HG03060 (cell line): ENCODE measurements around the gene EPB41L4B.

Experiments used
- ATAC-seq: cut with Tn5 transposase; IDR thresholded peaks from one replicate; pipeline ENCODE4 v1.9.1; 2021; ENCODE audit warnings: low read depth, moderate number of reproducible peaks; ENCODE audit not compliant: unreplicated experiment

Gene EPB41L4B

GRCh38 chr9:109213285-109214121 is 107.4 kb downstream of the EPB41L4B start:
- no peak for ATAC-seq

DNA sequence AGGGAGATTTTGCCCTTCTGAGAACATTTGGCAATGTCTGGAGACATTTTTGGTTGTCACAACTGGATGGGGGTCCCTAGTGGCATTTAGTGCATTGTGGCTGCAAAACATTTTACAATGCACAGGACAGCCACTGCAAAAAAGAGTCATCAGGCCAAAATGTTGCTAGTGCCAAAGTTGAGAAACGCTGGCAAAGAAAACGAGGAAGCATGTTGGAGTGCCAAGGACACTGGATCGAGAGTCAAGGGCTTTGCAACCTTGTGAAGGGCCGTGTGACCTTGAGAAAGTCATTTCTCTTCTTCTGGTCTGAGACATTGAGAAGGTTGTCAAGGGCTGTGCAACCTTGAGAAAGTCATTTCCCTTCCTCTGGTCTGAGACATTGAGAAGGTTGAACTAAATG is 108.1 kb downstream of the EPB41L4B start:
- ATAC-seq = no peak

DNA sequence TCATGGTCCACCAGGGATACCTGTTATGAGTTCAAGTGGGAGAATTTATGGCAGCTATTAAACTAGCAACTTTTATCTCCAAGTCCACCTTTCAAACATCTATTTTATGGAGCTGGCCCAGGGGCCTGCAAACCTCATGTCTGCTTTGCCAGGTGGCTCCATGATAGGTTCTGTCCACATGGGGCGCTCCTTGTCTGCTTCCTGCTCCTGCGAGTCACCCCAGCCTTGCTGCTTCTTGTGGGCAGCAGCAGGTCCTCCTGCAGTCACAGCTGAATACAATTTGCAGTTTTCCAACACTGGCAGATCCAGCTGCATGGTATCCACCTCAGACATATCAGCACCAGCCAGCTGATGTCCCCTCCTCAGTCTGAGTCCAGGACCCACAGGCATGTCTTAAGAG is 114.2 kb downstream of the EPB41L4B start:
- ATAC-seq = no peak

GRCh38 chr9:109205526-109205925 is 115.3 kb downstream of the EPB41L4B start:
- ATAC-seq = no peak

GRCh38 chr9:109203761-109204360 is 117.0 kb downstream of the EPB41L4B start:
- ATAC-seq = no peak

DNA sequence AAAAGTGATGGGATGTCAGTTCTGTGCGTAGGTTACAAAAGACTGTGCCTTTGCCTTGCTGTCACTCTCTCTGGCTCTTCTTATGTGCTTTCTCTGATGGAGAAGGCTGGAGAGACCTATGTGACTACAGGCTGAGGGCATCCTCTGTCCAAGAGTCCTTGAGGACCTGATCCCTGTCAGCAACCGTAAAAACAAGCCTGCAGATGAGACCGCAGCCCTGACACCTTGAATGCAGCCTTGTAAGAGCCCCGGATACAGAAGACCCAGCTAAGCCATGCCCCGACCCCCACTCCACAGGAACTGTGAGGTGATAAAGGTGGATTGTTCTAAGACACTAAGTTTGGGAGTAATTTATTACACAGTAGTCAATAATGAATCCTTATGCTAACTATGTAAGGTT is 121.2 kb downstream of the EPB41L4B start:
- ATAC-seq = no peak

GRCh38 chr9:109198736-109199382 is 122.0 kb downstream of the EPB41L4B start:
- ATAC-seq = no peak

DNA sequence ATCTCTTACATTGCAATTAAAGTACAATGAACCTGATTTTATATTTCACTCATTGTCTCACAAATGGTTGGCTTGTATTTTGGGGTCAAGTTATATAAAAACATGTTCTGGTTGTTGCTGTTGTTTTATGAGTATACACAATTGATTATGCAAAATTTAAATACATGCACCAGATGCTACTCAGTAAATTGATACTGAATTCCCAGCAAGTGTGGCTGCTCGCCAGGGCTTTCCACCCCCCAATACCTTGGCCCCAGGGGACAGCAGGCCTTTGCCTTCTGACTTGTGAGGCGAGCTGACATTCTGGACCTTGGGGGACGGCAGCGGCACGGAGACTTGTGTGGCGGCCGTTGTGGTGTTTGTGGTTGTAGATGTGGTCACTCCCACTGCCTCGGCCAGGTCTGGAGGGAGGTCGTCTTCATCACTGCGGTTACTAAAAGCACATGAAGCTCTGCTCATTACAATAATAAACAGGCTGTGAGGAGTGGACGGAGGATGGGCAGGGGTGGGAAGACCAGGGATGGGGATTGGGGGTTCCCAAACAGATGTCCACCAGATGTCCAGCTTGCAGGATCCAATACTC is 126.8 kb downstream of the EPB41L4B start:
- no peak for ATAC-seq

GRCh38 chr9:109192732-109193361 is 128.0 kb downstream of the EPB41L4B start:
- no peak for ATAC-seq

GRCh38 chr9:109191746-109192145 is 129.1 kb downstream of the EPB41L4B start:
- ATAC-seq = no peak

DNA sequence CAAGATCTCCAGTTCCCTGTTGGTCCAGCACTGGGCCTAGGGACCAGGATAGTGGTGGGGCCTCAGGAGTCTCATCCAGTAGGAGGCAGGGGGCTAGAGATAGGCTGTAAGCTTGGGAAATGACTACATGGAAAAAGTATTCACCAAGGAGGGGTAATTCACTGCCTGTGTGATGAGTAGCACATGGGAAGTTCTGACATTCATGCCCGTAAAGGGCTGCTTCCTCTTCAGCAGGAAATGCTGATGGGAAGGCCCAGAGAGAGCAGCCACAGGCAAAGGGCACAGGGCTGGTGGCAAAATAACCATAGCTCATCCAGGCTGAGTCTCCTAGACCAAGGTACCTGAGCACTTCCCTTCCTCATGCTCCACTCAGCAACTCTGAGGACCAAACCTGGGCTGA is 130.7 kb downstream of the EPB41L4B start:
- ATAC-seq = no peak

DNA sequence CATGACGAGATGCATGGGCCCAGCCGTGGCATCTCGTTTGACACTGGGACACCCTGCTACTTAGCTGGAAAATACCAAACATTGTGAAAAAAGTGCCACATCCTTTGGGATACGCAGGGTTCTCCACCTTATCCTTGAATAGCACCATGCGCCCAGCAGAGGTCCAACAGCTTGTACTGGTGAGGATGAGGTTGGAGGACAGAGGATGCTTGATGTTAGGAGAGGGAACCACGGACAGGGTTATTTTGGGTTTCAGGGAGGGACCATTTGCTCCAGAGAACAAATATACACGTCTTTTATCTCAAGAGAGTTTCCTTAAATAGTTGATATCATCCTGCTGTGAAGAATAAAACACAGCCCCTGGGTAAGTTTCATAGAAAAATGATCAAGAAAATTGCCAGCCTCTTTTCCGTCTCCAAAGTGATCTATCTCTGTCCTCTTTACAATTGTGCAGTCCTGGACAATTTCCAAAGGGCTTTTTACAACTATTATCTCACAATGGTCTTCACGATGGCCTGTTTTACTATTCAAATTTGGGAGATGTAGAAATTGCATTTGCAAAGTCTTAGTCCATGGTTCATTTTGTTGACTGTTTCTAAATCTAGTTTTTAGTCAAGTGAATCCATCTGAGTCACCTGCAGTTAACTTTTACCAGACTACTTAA is 133.9 kb downstream of the EPB41L4B start:
- ATAC-seq = no peak

DNA sequence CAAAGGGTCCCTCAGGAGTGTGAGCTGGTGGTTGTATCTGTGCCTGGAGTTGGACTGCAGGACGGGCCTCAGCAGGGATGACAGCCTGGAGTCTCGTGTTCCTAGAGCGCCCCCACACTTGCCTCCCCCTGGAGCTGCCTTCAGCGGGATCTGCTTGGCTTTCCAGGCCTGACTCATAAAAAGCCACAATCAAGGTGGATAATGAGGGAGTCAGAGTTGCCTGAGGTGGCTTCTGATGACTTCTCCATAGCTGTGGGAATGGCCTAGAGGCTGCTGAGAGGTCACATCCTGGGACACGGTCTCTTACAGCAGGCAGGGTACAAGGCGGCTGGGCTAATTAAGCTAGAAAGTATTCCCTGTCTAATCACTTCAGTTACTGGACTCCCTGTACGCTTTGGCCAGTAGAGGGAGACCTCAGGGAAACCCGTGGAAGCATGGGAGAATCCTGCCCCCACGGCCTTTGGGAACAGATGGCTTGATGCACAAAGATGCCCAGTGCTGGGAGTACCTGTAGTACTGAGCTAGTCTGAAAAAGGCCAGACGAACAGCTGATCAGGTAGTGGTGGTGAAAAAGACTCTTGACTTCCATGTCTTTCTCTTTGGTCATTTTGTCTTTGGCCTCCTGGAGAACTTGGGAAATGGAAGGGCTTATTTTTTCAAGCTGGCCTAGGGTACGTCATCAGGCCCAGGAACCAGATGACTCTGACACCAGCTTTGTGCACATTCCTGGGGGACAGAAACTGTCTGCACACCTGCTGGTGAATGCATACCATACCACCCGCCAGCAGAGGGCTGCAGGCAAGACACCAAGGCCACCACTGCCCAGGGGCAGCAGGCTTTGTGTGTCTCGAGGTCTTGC is 137.7 kb downstream of the EPB41L4B start:
- no peak for ATAC-seq

- no peak for ATAC-seq
These were observed 138.3 kb downstream of the EPB41L4B start for GRCh38 chr9:109182550-109182939.

DNA sequence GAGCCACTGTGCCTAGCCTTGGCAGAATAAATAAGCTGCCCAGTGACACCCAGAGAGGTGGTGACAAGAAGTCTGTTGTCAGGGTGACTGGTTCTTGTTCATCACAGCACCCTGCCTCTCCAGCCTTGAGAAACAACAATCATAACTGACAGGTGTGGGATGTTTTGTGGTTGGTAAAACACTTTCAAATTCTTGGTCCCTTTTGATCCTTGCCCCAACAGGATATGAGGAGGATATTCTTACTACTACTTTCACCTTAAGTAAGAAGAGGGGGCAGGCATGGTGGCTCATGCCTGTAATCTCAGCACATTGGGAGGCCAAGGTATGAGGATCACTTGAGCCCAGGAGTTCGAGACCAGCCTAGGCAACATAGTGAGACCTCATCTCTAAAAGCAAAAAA is 139.6 kb downstream of the EPB41L4B start:
- no peak for ATAC-seq

DNA sequence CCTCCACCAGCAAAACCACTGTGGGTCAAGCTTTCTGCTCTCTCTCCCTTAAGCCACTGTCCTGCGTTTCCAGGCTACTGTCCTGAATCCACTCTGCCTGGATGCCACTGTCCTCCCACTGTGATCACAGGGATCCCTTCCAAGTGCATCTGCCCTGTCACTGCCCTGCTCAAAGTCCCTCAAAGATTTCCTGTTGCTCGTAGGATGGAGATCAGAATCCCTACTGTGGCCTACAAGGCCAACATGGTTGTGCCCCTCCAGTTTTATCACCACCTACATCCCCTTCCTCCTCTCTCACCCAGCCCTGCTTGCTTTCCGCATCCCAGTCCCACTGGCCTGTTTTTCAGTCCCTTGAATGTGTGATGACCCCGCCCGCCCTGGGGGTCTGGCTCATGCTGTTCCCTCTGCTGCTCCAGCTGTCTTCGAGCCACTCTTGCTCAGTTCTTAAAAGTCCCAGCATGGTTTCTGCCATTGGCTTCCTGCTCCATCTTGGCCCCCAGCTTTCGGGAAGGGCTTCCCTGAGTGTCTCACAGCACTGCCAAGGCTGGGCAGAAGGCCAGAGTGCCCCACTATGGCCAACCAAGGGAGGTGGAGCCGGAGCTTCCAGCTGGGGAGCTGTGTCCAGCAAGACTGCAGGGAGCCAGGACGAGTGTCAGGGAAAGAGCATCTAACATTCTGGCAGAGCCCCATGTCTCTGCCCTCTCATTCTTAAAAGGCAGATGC is 140.9 kb downstream of the EPB41L4B start:
- ATAC-seq = no peak

DNA sequence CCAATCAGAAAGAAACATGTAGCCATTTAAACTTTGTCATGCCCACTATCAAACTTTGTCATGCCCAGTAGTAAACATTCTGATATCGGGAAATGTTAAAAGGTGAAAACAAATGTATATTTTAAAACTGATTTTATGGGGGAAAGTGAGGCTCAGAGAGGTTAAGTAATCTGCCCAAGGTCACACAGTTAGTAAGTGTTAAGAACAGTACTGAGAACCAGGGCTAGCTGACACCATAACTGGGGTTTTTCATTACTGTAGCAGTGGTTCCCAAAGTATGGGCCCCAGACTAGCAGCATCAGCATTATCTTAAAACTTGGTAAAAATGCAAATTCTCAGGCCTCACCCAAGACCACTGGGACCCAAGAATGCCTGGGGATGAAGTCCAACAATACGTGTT is 143.9 kb downstream of the EPB41L4B start:
- ATAC-seq = no peak

DNA sequence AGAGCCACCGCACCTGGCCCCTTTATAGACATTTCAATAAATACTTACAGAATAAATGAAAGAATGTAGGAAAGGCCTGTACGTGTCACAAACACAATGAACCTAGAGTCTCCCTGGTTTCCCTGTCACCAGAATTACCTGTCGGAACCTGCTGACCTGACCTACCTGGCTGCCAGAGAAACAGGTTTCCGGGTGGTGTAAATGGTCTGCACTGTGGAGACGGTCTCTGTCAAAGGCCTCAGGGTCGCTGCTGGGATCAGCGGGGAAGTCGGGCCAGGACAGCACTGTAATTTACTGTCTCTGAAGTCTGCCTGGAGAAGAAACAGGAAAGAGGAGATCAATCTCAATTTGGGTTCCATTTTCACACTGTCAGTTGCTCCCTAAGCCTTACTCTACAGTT is 144.5 kb downstream of the EPB41L4B start:
- no peak for ATAC-seq

DNA sequence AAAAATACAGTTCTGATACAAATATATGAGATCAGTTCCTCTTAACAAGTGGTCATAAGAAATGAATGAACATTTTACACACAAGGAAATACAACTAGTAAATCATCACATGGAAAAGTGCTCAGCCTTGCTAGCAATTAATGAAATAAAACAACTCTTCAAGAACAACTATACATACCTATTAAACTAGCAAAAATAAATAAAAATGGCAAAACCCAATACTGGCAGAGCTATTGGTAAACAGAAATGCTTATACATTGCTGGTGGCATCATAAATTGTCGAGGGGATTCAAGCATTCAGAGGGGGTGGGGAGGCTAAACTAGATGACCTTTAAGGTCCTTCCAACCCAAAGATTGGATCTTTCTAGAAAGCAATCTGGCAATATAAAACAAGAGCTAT is 147.9 kb downstream of the EPB41L4B start:
- no peak for ATAC-seq
